HepG2 (cell line): ENCODE data around the gene PRKAB1. TPM values are rescaled to one million over a fixed set of nuclear protein-coding genes. Genes with fewer than 3 reads are reported as not detected.

ENCODE experiments used
- CTCF ChIP-seq: sonication (generic); formaldehyde crosslinking; IDR thresholded peaks from 2 replicates; pipeline ENCODE4 v1.5.0; 2020; ENCODE audit warnings: mild to moderate bottlenecking, missing genetic modification reagents, moderate library complexity
- EP300 ChIP-seq, 3 experiments: sonication (generic) in 1 of 3; formaldehyde crosslinking in 1 of 3; IDR thresholded peaks; 2 replicates each; pipeline versions ENCODE4 v1.5.1 to v1.6.1; 2011 to 2020; ENCODE audit warnings: low read depth in 2 of 3, low read length in 2 of 3, borderline replicate concordance in 1 of 3, improper control_type of control experiment in 1 of 3, mild to moderate bottlenecking in 1 of 3, missing genetic modification reagents in 1 of 3, moderate library complexity in 1 of 3
- HDAC6 ChIP-seq: fragments of 200-600 bp; sonication (generic); IDR thresholded peaks from 2 replicates; pipeline ENCODE4 v1.7.0; 2017; ENCODE audit warnings: mild to moderate bottlenecking, antibody characterized with exemption, low read length, low read depth
- HMG20A ChIP-seq: IDR thresholded peaks from 2 replicates; pipeline ENCODE4 v1.6.1; 2016; ENCODE audit warnings: borderline replicate concordance
- HNRNPLL ChIP-seq: fragments of 200-400 bp; formaldehyde crosslinking; IDR thresholded peaks from 2 replicates; pipeline ENCODE4 v1.6.1; 2017; ENCODE audit warnings: mild to moderate bottlenecking, low read depth, low read length; ENCODE audit not compliant: poor library complexity, severe bottlenecking
- MXD1 ChIP-seq: sonication (generic); formaldehyde crosslinking; IDR thresholded peaks from 2 replicates; pipeline ENCODE4 v1.4.0; 2020; ENCODE audit warnings: mild to moderate bottlenecking, missing genetic modification reagents
- NCOR1 ChIP-seq: fragments of 200-600 bp; sonication (generic); IDR thresholded peaks from 2 replicates; pipeline ENCODE4 v1.7.0; 2017; ENCODE audit warnings: antibody characterized with exemption, low read length, borderline replicate concordance
- NKX3-1 ChIP-seq: sonication (generic); formaldehyde crosslinking; IDR thresholded peaks from 2 replicates; pipeline ENCODE4 v1.5.0; 2020; ENCODE audit warnings: missing genetic modification reagents
- SKIL ChIP-seq: sonication (generic); formaldehyde crosslinking; IDR thresholded peaks from 2 replicates; pipeline ENCODE4 v1.8.0; 2022; ENCODE audit warnings: missing genetic modification reagents, mild to moderate bottlenecking, moderate library complexity, borderline replicate concordance
- SOX5 ChIP-seq: IDR thresholded peaks from 2 replicates; pipeline ENCODE4 v1.6.1; 2016; ENCODE audit warnings: borderline replicate concordance
- SOX6 ChIP-seq, 2 experiments: fragments of 450-650 bp in 1 of 2; sonication (generic) in 1 of 2; formaldehyde crosslinking in 1 of 2; IDR thresholded peaks; 2 replicates each; pipeline versions ENCODE4 v1.4.0 to v1.6.1; 2017 to 2020; ENCODE audit warnings: antibody characterized with exemption in 1 of 2, mild to moderate bottlenecking in 1 of 2, missing genetic modification reagents in 1 of 2
- SRSF4 ChIP-seq: fragments of 200-400 bp; formaldehyde crosslinking; IDR thresholded peaks from one replicate; pipeline ENCODE4 v1.6.1; 2018; ENCODE audit warnings: mild to moderate bottlenecking, low read depth, low read length, moderate library complexity; ENCODE audit not compliant: poor library complexity, severe bottlenecking
- TEAD3 ChIP-seq: optimal IDR thresholded peaks from 2 replicates; pipeline ENCODE3; 2016; ENCODE audit warnings: borderline replicate concordance
- ZBTB7B ChIP-seq: sonication (generic); formaldehyde crosslinking; IDR thresholded peaks from 2 replicates; pipeline ENCODE4 v1.4.0; 2020; ENCODE audit warnings: missing genetic modification reagents
- ZC3H4 ChIP-seq: sonication (generic); formaldehyde crosslinking; IDR thresholded peaks from 2 replicates; pipeline ENCODE4 v1.4.0; 2020; ENCODE audit warnings: missing genetic modification reagents, borderline replicate concordance
- ZFY ChIP-seq: sonication (generic); formaldehyde crosslinking; IDR thresholded peaks from 2 replicates; pipeline ENCODE4 v1.4.0; 2020; ENCODE audit warnings: missing genetic modification reagents
- ZNF138 ChIP-seq: sonication (generic); formaldehyde crosslinking; IDR thresholded peaks from 2 replicates; pipeline ENCODE4 v1.5.0; 2020; ENCODE audit warnings: mild to moderate bottlenecking, low read depth, missing genetic modification reagents
- ZNF331 ChIP-seq: sonication (generic); formaldehyde crosslinking; IDR thresholded peaks from 2 replicates; pipeline ENCODE4 v1.4.0; 2020; ENCODE audit warnings: missing genetic modification reagents
- ZNF431 ChIP-seq: sonication (generic); formaldehyde crosslinking; IDR thresholded peaks from 2 replicates; pipeline ENCODE4 v1.9.0; 2022; ENCODE audit warnings: missing genetic modification reagents, low read depth, mild to moderate bottlenecking, borderline replicate concordance
- ZNF564 ChIP-seq: sonication (generic); formaldehyde crosslinking; IDR thresholded peaks from 2 replicates; pipeline ENCODE4 v1.8.1; 2023; ENCODE audit warnings: mild to moderate bottlenecking, missing genetic modification reagents
- ZNF691 ChIP-seq: sonication (generic); formaldehyde crosslinking; IDR thresholded peaks from 2 replicates; pipeline ENCODE4 v1.4.0; 2020; ENCODE audit warnings: missing genetic modification reagents, low read depth, mild to moderate bottlenecking, borderline replicate concordance
- ZSCAN9 ChIP-seq: IDR thresholded peaks from 2 replicates; pipeline ENCODE4 v1.6.1; 2016; ENCODE audit warnings: borderline replicate concordance
- polyA plus RNA-seq, 8 experiments: library from polyadenylated mRNA; depleted of rRNA in 3 of 8; stranded (reverse) in 7 of 8; unstranded in 1 of 8; fragments of >200 nt; fragmentation: Illumina TruSeq in 4 of 8; extraction: Trizol in 4 of 8; gene quantifications; 2 replicates each; pipeline versions ENCODE4 v1.2.1 to v1.2.3, GENCODE V29; 2011 to 2016; ENCODE audit warnings: low read depth in 4 of 8, missing spikeins in 1 of 8, mixed read lengths in 1 of 8; ENCODE audit not compliant: insufficient read depth in 1 of 8
- total RNA-seq, 5 experiments: library from RNA; depleted of rRNA; stranded (reverse); fragments of >200 nt; fragmentation: Illumina TruSeq; extraction: Trizol; gene quantifications; 2 replicates each; pipeline ENCODE4 v1.2.3, GENCODE V29; 2016; ENCODE audit warnings: low read depth in 1 of 5
- TF ChIP-seq, protein P1 (sequence below): sonication (generic); formaldehyde crosslinking; IDR thresholded peaks from 2 replicates; pipeline ENCODE4 v1.4.0; 2020; ENCODE audit warnings: missing genetic modification reagents

Gene PRKAB1
- total and polyA plus RNA-seq, 2 of the 13 experiments (the other 11 are each of a cell fraction or from before 2014, with no cell fraction given) = 28.4 to 35.5 TPM

GRCh38 chr12:119683816-119684215 lies 15.9 kb downstream of the PRKAB1 start (continued):
- TF ChIP-seq ZNF331 (CRISPR knock-in tag) = 0 out of 2 replicates have a peak, but pooled peaks have one; percentile 17
- TF ChIP-seq SOX6 (IDR thresholded peaks at IDR 0.05) = no peak
- peak; percentile 78 for TF ChIP-seq SOX6 (CRISPR knock-in tag; IDR thresholded peaks at IDR 0.05)
- peak; percentile 27; the same call in 1 of the 2 replicates for TF ChIP-seq ZBTB7B (CRISPR knock-in tag)
- peak; percentile 67 for TF ChIP-seq HMG20A (CRISPR knock-in tag)
- no peak for TF ChIP-seq SRSF4
- TF ChIP-seq ZNF564 = no peak
- TF ChIP-seq CTCF (CRISPR knock-in tag) = no peak
- peak; percentile 17 for TF ChIP-seq TEAD3 (CRISPR knock-in tag)
- TF ChIP-seq ZC3H4 (CRISPR knock-in tag) = no peak
- TF ChIP-seq ZNF431 (CRISPR knock-in tag) = peak; percentile 25; the same call in 1 of the 2 replicates
- TF ChIP-seq, protein P1, sequence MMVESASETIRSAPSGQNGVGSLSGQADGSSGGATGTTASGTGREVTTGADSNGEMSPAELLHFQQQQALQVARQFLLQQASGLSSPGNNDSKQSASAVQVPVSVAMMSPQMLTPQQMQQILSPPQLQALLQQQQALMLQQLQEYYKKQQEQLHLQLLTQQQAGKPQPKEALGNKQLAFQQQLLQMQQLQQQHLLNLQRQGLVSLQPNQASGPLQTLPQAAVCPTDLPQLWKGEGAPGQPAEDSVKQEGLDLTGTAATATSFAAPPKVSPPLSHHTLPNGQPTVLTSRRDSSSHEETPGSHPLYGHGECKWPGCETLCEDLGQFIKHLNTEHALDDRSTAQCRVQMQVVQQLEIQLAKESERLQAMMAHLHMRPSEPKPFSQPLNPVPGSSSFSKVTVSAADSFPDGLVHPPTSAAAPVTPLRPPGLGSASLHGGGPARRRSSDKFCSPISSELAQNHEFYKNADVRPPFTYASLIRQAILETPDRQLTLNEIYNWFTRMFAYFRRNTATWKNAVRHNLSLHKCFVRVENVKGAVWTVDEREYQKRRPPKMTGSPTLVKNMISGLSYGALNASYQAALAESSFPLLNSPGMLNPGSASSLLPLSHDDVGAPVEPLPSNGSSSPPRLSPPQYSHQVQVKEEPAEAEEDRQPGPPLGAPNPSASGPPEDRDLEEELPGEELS (CRISPR knock-in tag) = peak; percentile 84
- TF ChIP-seq NCOR1 = no peak; the same call in 1 of the 2 replicates
- TF ChIP-seq HDAC6 = no peak
- peak in 1 of 2 experiments; percentile 55; a peak in 2 of 4 replicates for TF ChIP-seq EP300 (IDR thresholded peaks at IDR 0.05; ENCODE audit: low read depth in 2 of 2, low read length in 2 of 2)
- TF ChIP-seq EP300 (CRISPR knock-in tag; IDR thresholded peaks at IDR 0.05; ENCODE audit: borderline replicate concordance) = no peak
- no peak for TF ChIP-seq ZNF138 (CRISPR knock-in tag)
- TF ChIP-seq SOX5 = peak; percentile 79
- no peak for TF ChIP-seq MXD1
- no peak for TF ChIP-seq HNRNPLL
- TF ChIP-seq ZNF691 = no peak
- TF ChIP-seq ZSCAN9 = no peak
- no peak for TF ChIP-seq SKIL (CRISPR knock-in tag)
- TF ChIP-seq ZFY (CRISPR knock-in tag) = no peak
- TF ChIP-seq NKX3-1 = no peak
